ENCODE results near the gene DLL3.

- TF ChIP-seq CTCF (IDR thresholded peaks at IDR 0.05) = no peak
- no peak for TF ChIP-seq MAX (IDR thresholded peaks at IDR 0.05)
- no peak for TF ChIP-seq ZFP36 (IDR thresholded peaks at IDR 0.05; ENCODE audit: borderline replicate concordance, partially characterized antibody)
- no peak for TF ChIP-seq CHD4 (IDR thresholded peaks at IDR 0.05; ENCODE audit: borderline replicate concordance)
- TF ChIP-seq FOXS1 (CRISPR knock-in tag; IDR thresholded peaks at IDR 0.05) = no peak
- no peak for TF ChIP-seq POLR2A (IDR thresholded peaks at IDR 0.05; ENCODE audit: low read length)
- no peak for TF ChIP-seq MYC (IDR thresholded peaks at IDR 0.05; ENCODE audit: borderline replicate concordance, low read length)
- no peak for TF ChIP-seq KDM5A (IDR thresholded peaks at IDR 0.05)
- TF ChIP-seq SREBF2 (IDR thresholded peaks at IDR 0.05) = no peak
- no peak for TF ChIP-seq HOXA7 (CRISPR knock-in tag; IDR thresholded peaks at IDR 0.05)
- TF ChIP-seq RAD21 (conservative IDR thresholded peaks at IDR 0.05 in 1 of 2, IDR thresholded peaks at IDR 0.05 in 1 of 2) = no peak
- TF ChIP-seq HOXB13 (CRISPR knock-in tag; IDR thresholded peaks at IDR 0.05; ENCODE audit: low read depth) = no peak
- no peak for TF ChIP-seq USF2 (IDR thresholded peaks at IDR 0.05)
- TF ChIP-seq CEBPB (IDR thresholded peaks at IDR 0.05) = no peak
These were observed 1.8 kb downstream of the DLL3 start for GRCh38 chr19:39500543-39500942.
